Tibial nerve (tissue), 3 donors: Measurements from ENCODE around the gene PLB1.

Experiments
- CTCF ChIP-seq, 5 experiments: fragments of 200-600 bp in 3 of 5; fragments of 450-650 bp in 2 of 5; sonication (generic) in 3 of 5; IDR thresholded peaks; one replicate each; pipeline ENCODE4 v1.5.1; 2016 to 2019; ENCODE audit warnings: antibody characterized with exemption in 5 of 5, mild to moderate bottlenecking in 3 of 5, moderate library complexity in 2 of 5
- POLR2A ChIP-seq, 2 donors: fragments of 450-650 bp; IDR thresholded peaks; one replicate each; pipeline ENCODE4 v1.6.1; 2017; ENCODE audit warnings: antibody characterized with exemption in 2 of 2, mild to moderate bottlenecking in 2 of 2, moderate library complexity in 2 of 2

- TF ChIP-seq CTCF (IDR thresholded peaks at IDR 0.05) (no peak), POLR2A (IDR thresholded peaks at IDR 0.05) (no peak)
Measured at GRCh38 chr2:28488858-28489575, 6.8 kb upstream of the PLB1 start.
